ENCODE results near the gene POLR2F.
"Not testable (repeated sequence)": the region's sequence is repeated elsewhere in the genome, so short reads cannot be mapped to it uniquely, and the experiment has no call there.

The POLR2F gene

DNA sequence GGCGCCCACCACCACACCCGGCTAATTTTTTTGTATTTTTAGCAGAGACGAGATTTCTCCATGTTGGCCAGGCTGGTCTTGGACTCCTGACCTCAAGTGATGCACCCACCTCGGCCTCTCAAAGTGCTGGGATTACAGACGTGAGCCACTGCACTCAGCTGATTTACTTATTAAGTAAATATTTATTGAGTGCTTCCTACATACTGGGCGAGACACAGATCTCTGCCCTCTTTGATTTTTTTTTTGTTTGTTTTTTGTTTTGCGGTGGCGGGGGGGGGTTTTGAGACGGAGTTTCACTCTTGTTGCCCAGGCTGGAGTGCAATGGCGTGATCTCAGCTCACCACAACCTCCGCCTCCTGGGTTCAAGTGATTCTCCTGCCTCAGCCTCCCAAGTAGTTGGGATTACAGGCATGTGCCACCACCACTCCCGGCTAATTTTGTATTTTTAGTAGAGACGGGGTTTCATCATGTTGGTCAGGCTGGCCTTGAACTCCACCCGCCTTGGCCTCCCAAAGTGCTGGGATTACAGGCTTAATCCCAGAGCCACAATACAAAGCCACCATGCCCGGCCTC, 2.4 kb downstream of the POLR2F start:
- DNase-seq = not testable (repeated sequence)

DNA sequence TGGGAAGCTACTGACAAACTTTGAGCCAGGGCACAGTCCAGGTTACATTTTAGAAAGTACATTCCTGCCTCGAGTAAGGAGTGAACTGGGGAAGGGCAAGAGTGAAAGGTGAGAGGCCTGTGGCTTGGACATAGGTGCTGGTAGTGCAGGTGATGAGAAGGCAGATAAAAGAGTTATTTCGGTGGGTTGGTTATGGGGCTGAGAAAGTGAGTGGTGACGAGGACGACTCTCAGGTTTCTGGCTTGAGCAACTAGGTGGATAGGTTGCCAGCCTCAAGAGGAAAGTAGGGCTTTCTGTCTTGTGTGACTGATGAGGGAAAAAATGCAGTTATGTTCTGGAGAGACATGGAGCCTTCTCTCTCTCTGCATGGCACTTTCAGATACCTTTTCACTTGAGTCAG, 3.7 kb downstream of the POLR2F start:
- no peak for DNase-seq

DNA sequence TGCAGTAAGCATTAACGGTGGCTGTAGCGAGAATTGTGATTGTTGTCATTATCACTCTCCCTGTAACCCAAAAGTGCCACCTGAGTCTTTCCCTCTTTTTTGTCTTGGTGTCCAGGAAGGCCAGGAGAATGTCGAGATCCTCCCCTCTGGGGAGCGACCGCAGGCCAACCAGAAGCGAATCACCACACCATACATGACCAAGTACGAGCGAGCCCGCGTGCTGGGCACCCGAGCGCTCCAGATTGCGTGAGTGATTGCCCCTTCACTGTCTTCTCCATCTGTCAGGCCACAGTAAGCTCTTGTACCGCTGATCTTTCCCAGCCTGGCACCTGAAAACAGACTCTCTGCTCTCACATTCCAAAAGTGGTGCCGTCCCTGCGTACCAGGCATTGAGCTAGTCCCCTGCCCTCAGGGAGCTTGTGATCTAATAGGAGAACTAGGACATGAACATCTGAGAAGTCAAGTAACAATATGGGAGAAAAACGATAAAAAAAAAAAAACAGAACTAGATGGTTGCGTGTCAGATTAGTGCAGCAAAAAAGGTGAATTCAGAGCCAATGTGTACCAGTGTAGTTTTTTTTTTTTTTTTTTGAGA, 5.8 kb downstream of the POLR2F start:
- no peak for DNase-seq

DNA sequence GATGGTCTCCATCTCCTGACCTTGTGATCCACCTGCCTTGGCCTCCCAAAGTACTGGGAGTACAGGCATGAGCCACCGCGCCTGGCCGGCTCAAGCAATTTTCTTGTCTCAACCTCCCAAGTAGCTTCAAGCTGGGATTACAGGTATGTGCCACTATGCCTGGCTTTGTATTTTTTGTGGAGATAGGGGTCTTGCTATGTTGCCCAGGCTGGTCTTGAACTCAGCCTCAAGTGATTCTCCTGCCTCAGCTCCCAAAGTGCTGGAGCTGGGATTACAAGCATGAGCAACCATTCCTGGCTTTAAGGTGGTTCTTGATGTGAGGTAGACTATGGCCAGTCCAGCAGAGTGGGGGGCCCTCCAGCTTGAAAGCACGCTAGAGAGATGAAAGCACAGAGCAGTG, 7.6 kb downstream of the POLR2F start:
- no peak for DNase-seq

DNA sequence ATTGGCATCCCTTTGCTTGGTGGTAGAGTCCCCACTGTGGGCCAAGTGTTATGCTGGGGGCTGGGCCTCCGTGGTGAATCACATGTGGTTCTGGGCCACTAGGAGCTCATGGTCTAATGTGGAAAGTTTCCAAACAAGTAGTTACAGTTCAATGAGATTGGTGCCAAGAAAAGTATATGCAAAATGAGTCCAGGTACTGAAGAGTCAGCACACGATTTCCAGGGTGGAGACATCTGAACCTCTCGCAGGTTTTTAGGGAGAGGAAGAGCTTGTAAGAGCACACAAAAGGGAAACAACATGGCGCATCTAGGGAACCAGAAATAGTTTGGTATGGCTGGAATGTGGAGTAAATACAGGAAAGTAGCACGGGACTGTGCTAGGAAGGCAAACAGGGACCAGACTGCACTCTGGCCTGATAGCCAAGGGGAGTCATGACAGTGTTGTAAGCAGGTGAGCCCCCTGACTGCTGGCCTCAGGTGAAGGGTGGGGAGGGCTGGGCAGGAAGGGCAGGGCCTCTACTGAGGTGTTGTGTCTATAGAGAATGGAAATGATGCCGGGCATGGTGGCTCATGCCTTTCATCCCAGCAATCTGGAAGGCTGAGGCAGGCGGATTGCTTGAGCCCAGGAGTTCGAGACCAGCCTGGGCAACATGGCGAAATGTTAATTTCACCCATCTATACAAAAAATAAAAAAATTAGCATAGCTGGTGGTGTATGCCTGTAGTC, 12.6 kb downstream of the POLR2F start:
- DNase-seq = no peak

DNA sequence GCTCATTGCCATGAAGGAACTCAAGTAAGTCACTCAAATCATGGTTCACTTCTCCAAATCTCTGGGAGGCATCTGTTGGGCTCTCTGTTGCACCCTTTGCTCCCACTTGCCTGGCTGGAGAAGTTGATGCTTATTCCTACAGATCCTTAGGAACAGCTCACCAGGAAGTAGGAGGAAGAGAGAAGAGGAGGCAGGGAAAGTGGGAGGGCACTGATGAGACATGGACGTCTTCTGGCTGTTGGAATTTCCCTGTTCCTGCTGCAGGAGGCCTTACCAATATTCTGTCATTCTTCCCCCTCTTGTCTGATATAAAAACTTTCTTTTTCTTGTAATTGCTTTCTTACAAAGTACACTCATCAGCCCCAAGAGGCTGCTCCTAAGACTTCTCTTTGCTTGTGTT, 13.6 kb downstream of the POLR2F start:
- no peak for DNase-seq

DNA sequence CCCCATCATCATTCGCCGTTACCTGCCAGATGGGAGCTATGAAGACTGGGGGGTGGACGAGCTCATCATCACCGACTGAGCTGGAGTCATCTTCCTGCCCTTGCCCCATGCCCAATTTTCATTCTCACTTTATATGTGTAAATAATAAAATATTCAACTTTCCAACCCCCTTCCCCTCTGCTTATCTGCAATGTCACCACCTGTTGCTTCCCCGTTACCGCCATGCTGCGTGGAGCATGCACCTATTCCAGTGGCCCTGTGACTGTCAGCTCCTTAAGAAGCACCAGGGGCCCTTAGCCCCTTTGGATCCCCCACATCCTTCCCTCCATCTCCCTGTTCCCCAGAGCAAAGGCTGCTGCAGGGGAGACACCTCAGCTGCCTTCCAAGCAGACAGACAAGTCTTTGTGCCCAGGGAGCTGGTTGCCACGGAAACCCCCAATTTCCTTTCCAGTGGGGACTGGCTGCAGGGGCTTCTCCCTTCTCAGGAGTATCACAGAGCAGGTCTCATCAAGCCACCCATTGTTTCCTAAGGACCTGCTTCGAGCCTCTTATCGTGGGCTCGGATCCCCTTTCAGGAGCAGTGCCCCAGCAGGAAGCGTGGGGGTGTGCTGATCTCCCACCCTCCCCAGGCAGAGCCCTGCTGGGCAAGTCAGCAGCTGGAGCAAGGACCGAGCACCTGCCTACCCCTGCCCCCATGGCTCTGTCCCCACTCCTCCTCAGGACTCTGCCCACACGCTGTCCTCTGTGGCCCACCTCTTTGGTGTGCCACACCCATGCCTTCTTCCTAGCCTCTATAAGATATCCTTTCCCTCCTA, 14.3 kb downstream of the POLR2F start:
- DNase-seq = no peak

DNA sequence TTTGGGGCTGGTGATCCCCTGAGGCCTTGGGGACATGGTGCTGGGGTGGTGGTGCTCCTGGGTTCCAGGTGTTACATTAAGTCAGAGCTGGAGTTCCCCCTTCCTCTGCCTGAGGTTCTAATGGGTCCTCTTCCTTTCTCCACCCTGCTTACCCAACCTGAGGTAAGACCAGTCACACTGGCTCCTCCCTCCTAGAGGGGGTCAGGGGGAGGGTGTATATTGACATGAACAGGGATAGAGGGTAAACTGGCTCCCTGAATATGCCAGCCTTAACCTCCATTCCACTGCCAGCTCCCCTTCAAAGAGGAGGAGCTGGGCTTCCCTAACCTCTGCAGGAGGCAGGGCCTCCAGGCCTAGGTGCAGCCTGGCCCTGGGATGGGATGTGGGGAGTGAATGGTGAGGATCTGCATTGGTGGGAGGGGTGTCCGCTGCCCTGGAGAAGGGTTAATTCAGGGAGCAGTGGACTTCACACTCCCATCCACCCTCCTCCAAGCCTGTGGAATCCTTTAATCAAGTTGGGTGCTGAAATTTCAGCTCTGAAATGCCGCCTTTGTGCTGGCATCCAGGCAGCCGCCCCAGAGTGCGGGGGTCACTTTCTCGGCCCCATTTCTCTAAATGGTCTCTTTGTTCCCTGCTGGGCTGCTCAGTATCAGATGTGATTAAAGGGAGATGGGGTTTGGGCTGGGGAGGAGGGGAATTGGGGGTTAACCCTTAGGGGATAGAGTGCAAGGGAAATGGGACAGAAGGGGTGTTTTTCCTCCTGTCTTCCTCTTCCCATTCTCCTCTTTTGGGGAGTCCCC, 15.2 kb downstream of the POLR2F start:
- no peak for DNase-seq

DNA sequence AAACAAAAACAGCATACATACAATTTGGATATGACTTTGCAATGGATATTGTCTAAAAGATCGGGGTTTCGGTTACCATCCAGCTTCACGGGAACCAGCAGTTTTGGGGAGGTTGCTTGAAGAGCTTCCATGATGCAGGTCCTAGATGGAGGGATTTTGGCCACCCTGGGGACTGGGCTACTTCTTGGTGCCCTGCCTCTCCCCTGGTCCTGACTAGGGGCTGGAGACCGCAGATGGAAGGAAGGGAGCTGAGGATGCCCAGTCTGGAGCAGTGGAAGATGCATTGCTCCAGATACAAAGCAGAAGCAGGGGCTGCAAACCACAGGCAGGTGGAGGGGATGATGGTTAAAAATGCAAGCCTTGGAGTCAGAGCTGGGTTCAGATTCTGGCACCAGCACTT, 17.4 kb downstream of the POLR2F start:
- no peak for DNase-seq

DNA sequence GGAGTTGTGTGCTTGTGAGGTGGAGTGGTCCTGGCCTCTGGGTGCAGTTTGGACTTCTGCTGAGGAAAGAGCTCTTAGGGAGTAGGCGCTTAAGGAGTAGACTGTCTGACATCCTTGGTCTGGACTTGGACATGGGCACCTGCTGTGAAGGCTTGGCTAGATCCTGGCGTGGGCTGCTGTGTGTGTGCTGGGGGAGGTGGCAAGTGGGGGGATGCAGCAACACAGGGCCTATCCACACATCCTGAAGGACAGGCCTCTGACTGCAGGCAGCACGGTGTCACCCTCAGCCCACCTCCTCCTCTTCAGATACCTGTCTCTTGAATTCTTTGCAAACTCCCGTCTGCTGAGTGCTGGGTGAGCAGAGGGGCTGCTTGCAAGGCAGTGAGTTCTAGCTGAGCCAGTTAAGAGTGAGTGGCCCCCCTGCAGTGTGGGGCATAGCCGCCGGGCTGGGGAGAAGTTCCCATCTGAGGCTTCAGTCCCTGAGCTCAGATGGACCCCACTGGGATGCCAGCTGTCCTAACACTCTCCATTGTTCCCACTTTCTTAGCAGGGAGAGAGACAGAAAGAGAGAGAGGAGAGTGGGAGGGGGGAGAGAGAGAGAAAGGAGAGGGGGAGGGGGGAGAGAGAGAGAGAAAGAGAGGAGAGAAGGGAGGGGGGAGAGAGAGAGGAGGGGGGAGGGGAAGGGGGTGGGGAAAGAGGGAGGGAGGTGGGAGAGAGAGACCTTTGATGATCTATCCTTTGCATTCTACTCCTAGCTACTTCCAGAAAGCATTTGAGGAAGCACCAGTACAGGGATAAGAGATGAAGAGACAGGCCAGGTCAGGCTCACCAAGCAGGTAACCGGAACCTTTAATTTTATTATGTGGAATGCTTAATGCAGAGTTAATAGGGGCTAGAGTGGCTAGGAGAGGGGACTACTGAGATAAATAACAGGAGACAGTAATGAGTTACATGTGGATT, 18.3 kb downstream of the POLR2F start:
- no peak for DNase-seq

DNA sequence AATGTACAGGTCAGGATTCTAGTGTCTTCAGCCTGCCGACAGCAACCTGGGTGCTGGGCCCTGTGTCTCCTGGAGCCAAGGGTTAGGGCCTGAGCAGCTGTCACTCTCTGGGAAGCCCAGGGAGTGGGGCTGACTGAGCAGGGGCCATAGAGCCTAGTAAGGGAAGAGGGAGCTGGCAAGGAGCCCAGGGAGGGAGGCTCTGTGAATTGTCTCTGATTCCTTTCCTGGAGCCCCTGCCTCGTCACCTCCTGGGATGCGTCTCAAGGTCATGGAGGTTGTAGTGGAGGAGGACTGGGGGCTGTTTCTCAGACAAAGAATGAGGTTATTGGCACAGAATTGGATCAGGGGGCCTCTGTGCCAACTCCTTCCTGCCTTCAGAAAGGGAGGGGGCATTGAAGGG, 19.0 kb downstream of the POLR2F start:
- peak; percentile 7 to 19 for DNase-seq

DNA sequence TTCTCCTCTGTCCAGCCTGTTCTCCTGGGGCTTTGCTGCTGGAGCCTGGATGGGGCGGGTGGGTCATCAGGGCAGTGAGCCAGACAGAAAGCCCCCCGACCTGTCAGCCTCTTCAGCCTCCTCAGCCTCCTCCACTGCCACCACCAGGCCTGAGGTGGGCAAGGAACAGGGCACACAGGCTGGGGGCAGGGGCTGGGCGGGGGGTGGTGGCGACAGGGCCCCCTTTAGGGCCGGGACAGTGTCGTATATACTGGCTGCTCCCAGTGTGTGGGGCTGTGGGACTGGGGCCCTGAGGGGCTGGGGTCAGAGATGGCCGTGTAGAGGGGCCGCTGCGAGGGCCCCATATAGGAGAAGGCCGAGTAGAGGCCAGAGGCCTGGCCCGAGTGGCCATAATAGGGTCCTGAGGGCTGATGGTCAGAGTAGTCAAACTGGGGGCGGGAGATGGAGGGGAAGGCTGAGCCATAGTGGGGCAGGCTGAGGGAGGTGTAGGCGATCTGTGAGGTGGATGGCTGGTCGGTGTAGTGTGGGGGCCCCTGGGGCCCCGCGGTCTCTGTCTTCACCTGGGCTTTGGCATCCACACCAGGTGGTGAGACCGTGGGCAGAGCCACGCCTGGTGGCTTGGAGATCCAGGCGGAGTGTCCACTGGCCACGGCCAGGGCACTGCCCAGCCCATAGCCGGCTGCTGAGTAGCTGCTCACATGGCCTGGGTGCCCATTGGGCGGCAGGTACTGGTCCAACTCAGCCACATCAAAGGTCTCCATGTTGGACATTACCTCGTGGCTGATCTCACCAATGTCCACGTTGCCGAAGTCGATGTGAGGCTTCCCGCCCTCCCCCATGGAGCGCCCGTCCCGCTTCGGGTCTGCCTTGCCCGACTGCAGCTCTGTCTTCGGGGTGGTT, 20.0 kb downstream of the POLR2F start:
- no peak for DNase-seq

DNA sequence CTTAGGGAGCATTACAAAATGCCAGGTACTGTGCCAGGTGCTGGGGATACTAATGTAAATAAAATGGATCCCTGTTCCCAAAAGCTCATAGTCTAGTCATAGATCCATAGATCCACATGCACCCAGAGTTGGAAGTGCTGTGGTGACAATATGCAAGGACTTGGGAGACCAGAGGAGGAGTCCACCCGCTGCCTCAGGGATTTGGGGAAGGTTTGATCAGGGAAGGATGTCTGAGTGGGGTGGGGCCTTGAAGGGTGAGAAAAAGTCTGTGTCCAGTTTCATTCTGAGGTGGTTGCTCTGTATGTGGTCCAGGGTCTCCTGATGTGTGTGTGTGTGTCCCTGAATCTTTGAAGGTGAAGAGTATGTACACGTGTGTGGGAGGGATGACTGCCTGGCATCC, 21.7 kb downstream of the POLR2F start:
- DNase-seq = no peak

DNA sequence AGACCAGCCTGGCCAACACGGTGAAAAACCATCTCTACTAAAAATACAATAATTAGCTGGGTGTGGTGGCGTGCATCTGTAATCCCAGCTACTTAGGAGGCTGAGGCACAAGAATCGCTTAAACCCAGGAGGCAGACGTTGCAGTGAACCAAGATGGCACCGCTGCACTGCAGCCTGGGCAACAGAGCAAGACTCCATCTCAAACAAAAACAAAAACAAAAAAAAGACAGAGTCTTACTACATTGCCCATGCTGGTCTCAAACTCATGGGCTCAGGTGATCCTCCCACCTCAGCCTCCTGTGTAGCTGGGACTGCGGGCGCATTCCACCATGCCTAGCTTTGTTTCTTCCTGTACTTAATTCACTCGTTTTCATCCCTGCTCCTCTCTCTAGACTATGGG, 22.5 kb downstream of the POLR2F start:
- not testable (repeated sequence) for DNase-seq

DNA sequence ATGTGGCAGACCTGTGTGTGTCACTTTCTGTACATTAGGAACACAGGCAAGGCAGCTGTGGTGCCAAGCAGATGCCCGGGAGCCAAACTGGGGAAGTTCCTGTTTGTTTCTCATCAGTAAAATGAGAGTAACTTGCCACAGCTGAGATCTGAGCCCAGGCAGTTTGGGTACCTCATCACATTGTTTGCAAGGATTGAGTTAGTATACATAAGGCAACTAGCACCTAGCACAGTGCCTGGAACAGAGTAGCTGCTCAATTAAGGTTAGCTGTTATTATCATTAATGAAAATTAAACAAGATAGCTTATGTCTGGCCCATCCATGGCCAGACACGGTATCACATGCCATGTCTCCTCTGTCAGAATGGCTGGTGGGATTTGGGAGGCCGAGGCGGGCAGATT, 23.0 kb downstream of the POLR2F start:
- no peak for DNase-seq

DNA sequence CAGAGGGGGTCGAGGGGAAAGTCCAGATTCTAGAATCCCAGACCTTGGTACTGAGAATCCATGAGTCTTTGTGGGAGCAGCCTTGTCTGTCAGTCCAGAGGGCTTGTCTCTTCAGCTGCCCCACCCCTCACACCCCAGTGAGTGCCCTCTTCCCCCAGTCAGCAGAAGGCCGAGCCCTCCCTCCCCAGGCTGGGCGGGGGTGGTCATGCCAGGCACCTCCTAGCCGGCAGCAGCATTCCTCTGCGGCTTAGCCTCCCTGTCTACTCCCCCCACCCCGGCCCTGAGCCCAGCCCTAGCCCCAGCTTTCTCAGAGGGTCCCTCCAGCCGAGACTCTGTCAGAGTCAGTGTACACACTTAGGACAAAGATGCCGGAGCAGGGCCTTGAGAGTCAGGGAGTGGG, 26.3 kb downstream of the POLR2F start:
- DNase-seq = no peak

DNA sequence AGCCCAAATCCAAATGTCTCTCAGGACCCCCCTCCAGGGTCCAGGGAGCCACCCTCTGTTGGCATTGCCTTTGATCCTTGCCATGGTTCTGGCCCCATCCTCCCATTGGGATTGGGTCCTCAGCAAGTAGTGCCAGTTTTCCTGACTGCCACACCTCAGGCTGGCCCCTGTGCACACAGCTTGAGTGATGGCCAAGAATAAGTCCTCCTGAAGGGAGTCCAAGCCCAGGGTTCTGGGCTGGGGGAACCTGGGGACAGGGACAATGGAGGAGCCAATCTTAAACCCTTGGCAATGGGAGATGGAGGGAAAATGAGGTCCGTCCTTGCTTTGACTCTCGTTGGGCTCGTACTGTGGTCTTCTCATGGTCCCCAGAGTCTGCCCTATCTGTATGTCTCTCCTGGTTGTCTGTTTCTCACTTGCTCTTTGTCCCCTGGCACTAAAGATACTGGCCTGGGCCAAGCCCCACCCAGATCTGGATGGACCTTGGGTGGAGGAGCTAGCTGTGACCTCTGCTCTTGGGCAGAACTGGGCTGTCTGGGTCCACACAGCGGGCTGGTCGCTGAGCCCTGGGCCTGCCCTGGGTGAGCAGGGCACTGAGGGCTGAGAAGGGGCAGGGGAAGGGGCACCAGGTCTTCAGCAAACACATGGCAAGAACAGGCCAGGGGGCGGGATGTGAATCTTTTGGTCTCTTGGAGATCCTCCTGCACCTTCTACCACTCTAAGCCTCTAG, 27.9 kb downstream of the POLR2F start:
- DNase-seq = no peak

DNA sequence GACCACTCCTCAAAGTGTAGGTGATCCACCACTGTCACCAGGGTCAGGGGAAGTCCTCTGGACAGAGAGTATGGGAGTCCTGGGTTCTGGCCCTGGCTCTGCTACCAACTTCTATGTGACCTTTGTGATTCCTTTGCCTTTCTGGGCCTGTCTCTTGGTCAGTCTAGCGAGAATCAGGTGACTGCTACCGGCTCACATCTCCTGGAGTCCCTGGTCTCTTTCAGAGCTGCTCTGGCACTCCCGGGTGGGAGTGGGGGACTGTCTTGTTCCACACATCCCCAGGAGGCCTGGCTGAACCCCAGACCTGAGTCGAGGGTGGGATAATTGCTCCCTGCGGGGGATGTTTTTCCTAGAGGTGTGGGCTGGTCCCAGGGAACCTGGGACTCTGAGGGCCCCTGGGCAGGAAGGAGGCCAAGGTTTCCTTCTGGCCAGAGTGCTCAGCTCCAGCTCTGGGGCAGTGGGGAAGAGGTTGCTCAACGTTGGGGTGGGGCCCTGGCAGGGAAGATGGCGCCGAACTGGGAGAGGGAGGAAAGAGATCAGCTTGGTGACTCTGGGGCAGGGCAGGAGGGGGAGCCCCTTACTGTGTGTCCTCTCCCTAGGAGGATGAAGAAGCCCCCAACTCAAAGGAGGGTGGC, 28.8 kb downstream of the POLR2F start:
- DNase-seq = no peak

All from NCI-H2081 (cell line).